Esophagus squamous epithelium (tissue), 4 donors: ENCODE results near the gene NDUFS4.

Experiments used
- POLR2A ChIP-seq, 4 donors: fragments of 450-650 bp; IDR thresholded peaks; one replicate each; pipeline ENCODE4 v1.6.1; 2017; ENCODE audit warnings: antibody characterized with exemption in 4 of 4, mild to moderate bottlenecking in 4 of 4, moderate library complexity in 3 of 4
- TF ChIP-seq, protein P1 (sequence below), 6 experiments: fragments of 450-650 bp in 4 of 6; fragments of 200-600 bp in 2 of 6; sonication (generic) in 2 of 6; IDR thresholded peaks; one replicate each; pipeline ENCODE4 v1.5.1; 2016 to 2019; ENCODE audit warnings: antibody characterized with exemption in 6 of 6, mild to moderate bottlenecking in 4 of 6, moderate library complexity in 4 of 6

DNA sequence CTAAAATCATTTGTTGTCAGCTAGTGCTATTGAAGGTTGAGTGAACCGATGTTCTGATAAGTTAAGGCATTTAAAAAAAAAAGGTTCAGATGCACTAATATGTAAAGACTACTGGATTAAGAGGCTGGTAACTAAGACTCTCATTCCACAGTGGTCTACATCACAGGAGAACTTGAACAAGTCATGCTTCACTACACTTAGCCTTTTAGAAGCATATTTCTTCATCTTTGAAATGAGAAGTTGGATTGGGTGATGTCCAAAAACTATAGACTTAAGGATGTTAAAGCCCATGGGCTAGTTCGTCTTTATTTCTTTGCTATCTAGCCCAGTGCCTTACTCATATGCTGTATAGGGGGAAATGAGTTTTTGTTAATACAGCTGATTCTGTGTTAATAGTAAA lies 107.2 kb downstream of the NDUFS4 start:
- TF ChIP-seq, protein P1, sequence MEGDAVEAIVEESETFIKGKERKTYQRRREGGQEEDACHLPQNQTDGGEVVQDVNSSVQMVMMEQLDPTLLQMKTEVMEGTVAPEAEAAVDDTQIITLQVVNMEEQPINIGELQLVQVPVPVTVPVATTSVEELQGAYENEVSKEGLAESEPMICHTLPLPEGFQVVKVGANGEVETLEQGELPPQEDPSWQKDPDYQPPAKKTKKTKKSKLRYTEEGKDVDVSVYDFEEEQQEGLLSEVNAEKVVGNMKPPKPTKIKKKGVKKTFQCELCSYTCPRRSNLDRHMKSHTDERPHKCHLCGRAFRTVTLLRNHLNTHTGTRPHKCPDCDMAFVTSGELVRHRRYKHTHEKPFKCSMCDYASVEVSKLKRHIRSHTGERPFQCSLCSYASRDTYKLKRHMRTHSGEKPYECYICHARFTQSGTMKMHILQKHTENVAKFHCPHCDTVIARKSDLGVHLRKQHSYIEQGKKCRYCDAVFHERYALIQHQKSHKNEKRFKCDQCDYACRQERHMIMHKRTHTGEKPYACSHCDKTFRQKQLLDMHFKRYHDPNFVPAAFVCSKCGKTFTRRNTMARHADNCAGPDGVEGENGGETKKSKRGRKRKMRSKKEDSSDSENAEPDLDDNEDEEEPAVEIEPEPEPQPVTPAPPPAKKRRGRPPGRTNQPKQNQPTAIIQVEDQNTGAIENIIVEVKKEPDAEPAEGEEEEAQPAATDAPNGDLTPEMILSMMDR (IDR thresholded peaks at IDR 0.05): no peak
- TF ChIP-seq POLR2A (IDR thresholded peaks at IDR 0.05): no peak
